ENCODE results near the gene BCL2L1.

DNA sequence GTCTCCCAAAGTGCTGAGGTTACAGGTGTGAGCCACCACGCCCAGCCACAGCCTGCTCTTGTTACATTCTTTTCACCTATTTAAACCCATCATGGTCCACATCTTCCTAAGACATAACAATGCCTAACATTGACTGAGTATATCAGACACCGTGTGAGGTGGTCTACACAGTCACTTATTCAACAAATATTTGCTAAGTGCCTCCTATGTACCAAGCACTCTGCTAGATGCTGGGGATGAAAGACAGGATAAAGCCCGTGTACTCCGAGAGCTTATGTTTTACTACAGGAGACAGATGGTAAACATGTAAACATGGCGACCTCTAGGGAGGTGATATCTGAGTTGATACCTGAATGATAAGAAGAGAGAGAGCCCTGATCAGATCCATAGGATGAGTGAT lies 12.7 kb downstream of the BCL2L1 start:
- TF ChIP-seq TAF1 (IDR thresholded peaks at IDR 0.05; ENCODE audit: low read depth, low read length) = no peak
- TF ChIP-seq POLR2A (IDR thresholded peaks at IDR 0.05; ENCODE audit: low read depth, low read length) = no peak

Data from GM12891 (cell line).